OCI-LY1 (cell line): Measurements from ENCODE around the gene ACYP2.

ENCODE experiments used
- H2AFZ ChIP-seq: fragments of 200-600 bp; sonication (generic), shearing (Covaris generic); 2 replicates; pipeline ENCODE4 v1.6.0; 2014; ENCODE audit warnings: antibody characterized with exemption, mild to moderate bottlenecking, low read length
- H3F3A ChIP-seq: fragments of 200-600 bp; sonication (generic), shearing (Covaris generic); 2 replicates; pipeline ENCODE4 v1.6.0; 2014; ENCODE audit warnings: mild to moderate bottlenecking, antibody characterized with exemption, low read length, moderate library complexity; ENCODE audit not compliant: insufficient read depth
- H3K27ac ChIP-seq: fragments of 200-600 bp; sonication (generic); 2 replicates; pipeline ENCODE4 v1.5.1; 2014; ENCODE audit warnings: low read length, mixed run types, mild to moderate bottlenecking, low read depth; ENCODE audit not compliant: poor library complexity, severe bottlenecking
- H3K27me3 ChIP-seq: fragments of 200-600 bp; sonication (generic); 2 replicates; pipeline ENCODE4 v1.6.0; 2014; ENCODE audit warnings: antibody characterized with exemption, mild to moderate bottlenecking, low read length, moderate library complexity; ENCODE audit not compliant: insufficient read depth
- H3K36me3 ChIP-seq: fragments of 200-600 bp; sonication (generic); 2 replicates; pipeline ENCODE4 v1.6.1; 2014; ENCODE audit warnings: mild to moderate bottlenecking, antibody characterized with exemption, low read length, moderate library complexity, mixed read lengths; ENCODE audit not compliant: insufficient read depth
- H3K4me1 ChIP-seq: fragments of 200-600 bp; sonication (generic); 2 replicates; pipeline ENCODE4 v1.5.1; 2014; ENCODE audit warnings: mild to moderate bottlenecking, low read length, moderate library complexity; ENCODE audit not compliant: insufficient read depth, severe bottlenecking
- H3K4me2 ChIP-seq: fragments of 200-600 bp; sonication (generic), shearing (Covaris generic); 2 replicates; pipeline ENCODE4 v1.6.1; 2014; ENCODE audit warnings: low read length
- H3K4me3 ChIP-seq: fragments of 200-600 bp; sonication (generic); 2 replicates; pipeline ENCODE4 v1.5.1; 2014; ENCODE audit warnings: low read length, low read depth, mild to moderate bottlenecking, mixed read lengths; ENCODE audit not compliant: poor library complexity, severe bottlenecking
- H3K79me2 ChIP-seq: fragments of 200-600 bp; shearing (Covaris generic); 2 replicates; pipeline ENCODE4 v1.6.1; 2016; ENCODE audit warnings: mixed run types, low read length, mixed read lengths; ENCODE audit not compliant: insufficient read depth
- H3K9ac ChIP-seq: fragments of 200-600 bp; sonication (generic), shearing (Covaris generic); 2 replicates; pipeline ENCODE4 v1.6.1; 2014; ENCODE audit warnings: mild to moderate bottlenecking, low read length, mixed read lengths
- H3K9me2 ChIP-seq: fragments of 200-600 bp; sonication (generic), shearing (Covaris generic); 2 replicates; pipeline ENCODE4 v1.6.1; 2014; ENCODE audit warnings: low read depth, mild to moderate bottlenecking, low read length, mixed read lengths
- H3K9me3 ChIP-seq: fragments of 200-600 bp; shearing (Covaris generic); 2 replicates; pipeline ENCODE4 v1.6.1; 2014; ENCODE audit warnings: low read length, mixed read lengths
- H4K20me1 ChIP-seq: fragments of 200-600 bp; sonication (generic), shearing (Covaris generic); 2 replicates; pipeline ENCODE4 v1.6.0; 2016; ENCODE audit warnings: mild to moderate bottlenecking, low read length; ENCODE audit not compliant: insufficient read depth
- CTCF ChIP-seq: fragments of 200-600 bp; sonication (generic), shearing (Covaris generic); IDR thresholded peaks from 2 replicates; pipeline ENCODE4 v1.5.1; 2017; ENCODE audit warnings: mild to moderate bottlenecking, antibody characterized with exemption, low read length, moderate library complexity, mixed read lengths
- EZH2 ChIP-seq: fragments of 200-600 bp; sonication (generic), shearing (Covaris generic); IDR thresholded peaks from 2 replicates; pipeline ENCODE4 v1.8.0; 2017; ENCODE audit warnings: borderline replicate concordance, mixed run types, mild to moderate bottlenecking, antibody characterized with exemption, low read length, moderate library complexity, mixed read lengths

The ACYP2 gene

DNA sequence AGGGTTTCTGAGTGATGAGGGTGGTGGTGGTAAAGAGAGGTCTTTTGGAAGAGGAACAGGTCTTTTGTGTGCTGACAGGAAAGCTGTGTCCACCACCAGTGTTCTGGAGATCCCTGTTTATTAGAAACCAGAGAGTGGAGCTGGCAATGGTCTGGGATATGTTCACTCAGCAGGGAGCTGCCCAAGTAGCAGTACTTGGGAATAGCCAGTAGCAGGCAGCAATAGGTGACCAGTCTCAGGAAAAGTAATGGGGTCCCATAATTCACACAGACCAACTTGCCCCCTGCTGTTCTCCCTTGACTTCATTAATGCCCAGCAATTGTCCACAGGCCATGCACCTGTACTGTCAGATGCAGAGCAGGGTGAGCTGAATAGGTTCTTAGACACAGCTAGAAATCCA lies 138.8 kb downstream of the ACYP2 start:
- Histone ChIP-seq H4K20me1 (no peaks in the 10 kb centered on the region), H3K9me2 (no peaks in the 10 kb centered on the region), H3F3A (no peaks in the 10 kb centered on the region), H3K4me3 (no peak overlapping the region), H3K27me3 (no peaks in the 10 kb centered on the region), H2AFZ (no peak overlapping the region), H3K9ac (no peak overlapping the region), H3K9me3 (no peaks in the 10 kb centered on the region), H3K36me3 (no peaks in the 10 kb centered on the region), H3K27ac (no peak overlapping the region), H3K79me2 (no peaks in the 10 kb centered on the region), H3K4me2 (no peak overlapping the region), H3K4me1 (no peaks in the 10 kb centered on the region)
- TF ChIP-seq EZH2, result no peak
- TF ChIP-seq CTCF, result no peak

DNA sequence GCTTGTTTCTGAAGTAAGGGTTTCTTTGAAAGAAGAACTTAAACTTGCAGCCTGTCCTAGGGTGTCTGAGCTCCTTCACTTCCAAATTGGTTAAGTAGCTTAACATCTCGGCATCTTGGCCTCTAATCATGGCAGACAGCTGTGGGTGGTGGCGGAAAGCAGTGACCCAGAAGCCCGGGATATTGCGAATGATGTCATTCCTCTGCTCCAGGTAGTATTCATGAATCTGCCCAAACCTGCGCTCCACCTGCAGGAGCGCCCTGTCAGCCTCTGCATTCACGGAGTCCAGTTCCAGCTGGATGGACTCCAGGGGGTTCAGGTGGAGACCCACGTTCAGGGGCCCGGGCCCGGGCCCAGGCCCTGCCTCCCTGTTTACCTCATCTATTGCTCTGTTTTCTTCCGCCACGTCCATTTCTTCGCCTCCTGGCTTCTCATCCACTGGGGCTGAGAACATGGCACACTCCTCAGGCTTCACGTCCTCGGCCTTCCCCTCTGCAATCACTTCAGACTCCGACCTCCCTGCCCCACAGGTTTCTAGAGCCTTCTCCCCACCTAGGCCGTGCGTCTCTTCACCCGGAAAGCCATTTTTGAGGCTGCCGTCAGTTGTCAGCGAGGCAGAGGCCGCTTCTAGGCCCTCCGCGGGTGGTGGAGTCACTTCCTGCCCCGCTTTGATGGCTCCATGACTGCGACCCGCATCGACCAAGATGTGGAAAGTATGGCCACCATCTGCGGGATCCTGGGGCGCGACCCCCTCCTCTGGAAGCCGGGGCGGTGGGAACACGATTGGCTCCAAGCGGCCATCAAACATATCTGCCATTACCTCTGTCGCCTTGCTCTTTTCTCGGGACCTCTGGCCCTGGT lies 140.0 kb downstream of the ACYP2 start:
- Histone ChIP-seq H2AFZ (no peak overlapping the region), H3K79me2 (no peaks in the 10 kb centered on the region), H3K9me3 (no peaks in the 10 kb centered on the region), H4K20me1 (no peaks in the 10 kb centered on the region), H3K4me2 (no peak overlapping the region), H3K4me1 (no peaks in the 10 kb centered on the region), H3F3A (no peaks in the 10 kb centered on the region), H3K27ac (no peak overlapping the region), H3K4me3 (no peak overlapping the region), H3K27me3 (no peaks in the 10 kb centered on the region), H3K36me3 (no peaks in the 10 kb centered on the region), H3K9me2 (no peaks in the 10 kb centered on the region), H3K9ac (no peak overlapping the region)
- TF ChIP-seq CTCF, result no peak
- no peak for TF ChIP-seq EZH2

GRCh38 chr2:54256091-54256694 lies 140.8 kb downstream of the ACYP2 start, which contains the start of gene TSPYL6:
Gene TSPYL6 (minus strand): TSS chr2:54256229. CDS start chr2:54256151, 78 bp downstream.
- Histone ChIP-seq H3K36me3 (no peaks in the 10 kb centered on the region), H3K27ac (no peak within 1 kb of the TSS), H3F3A (no peaks in the 10 kb centered on the region), H3K4me2 (no peak within 1 kb of the TSS), H3K9me3 (no peaks in the 10 kb centered on the region), H3K79me2 (no peaks in the 10 kb centered on the region), H3K4me3 (no peak within 1 kb of the TSS), H4K20me1 (no peaks in the 10 kb centered on the region), H3K27me3 (no peaks in the 10 kb centered on the region), H3K9me2 (no peaks in the 10 kb centered on the region), H3K4me1 (no peaks in the 10 kb centered on the region), H2AFZ (no peak within 1 kb of the TSS), H3K9ac (no peak within 1 kb of the TSS)
- no peak for TF ChIP-seq CTCF
- TF ChIP-seq EZH2, result no peak
